H1 (cell line): ENCODE measurements around the gene USP12. TPM values are rescaled to one million over a fixed set of nuclear protein-coding genes. Genes with fewer than 3 reads are reported as not detected.

Source experiments
- CREB1 ChIP-seq: IDR thresholded peaks from 2 replicates; pipeline ENCODE4 v1.6.1; 2012; ENCODE audit warnings: inconsistent platforms
- polyA plus RNA-seq, 7 experiments: library from polyadenylated mRNA; depleted of rRNA in 3 of 7; stranded (reverse) in 5 of 7; unstranded in 2 of 7; fragments of >200 nt in 5 of 7; fragments of 200-250 nt in 2 of 7; gene quantifications; 1 replicate in 5 of 7; 2 replicates in 1 of 7; 4 replicates in 1 of 7; pipeline versions ENCODE4 v1.2.1 to v1.2.3, GENCODE V29; 2011 to 2013; ENCODE audit warnings: missing spikeins in 2 of 7, mixed read lengths in 2 of 7
- total RNA-seq: library from RNA; stranded (reverse); fragmentation: NEBNext Ultra II Directional; extraction: Animal tissue kit (Norgen Biotek cat#: 25700); gene quantifications from 2 replicates; pipeline ENCODE4 v1.2.1, GENCODE V29; 2021

The USP12 gene
- total and polyA plus RNA-seq, 2 of the 8 experiments (the other 6 are each of a cell fraction or from before 2014, with no cell fraction given) = 4.0 to 30.0 TPM

DNA sequence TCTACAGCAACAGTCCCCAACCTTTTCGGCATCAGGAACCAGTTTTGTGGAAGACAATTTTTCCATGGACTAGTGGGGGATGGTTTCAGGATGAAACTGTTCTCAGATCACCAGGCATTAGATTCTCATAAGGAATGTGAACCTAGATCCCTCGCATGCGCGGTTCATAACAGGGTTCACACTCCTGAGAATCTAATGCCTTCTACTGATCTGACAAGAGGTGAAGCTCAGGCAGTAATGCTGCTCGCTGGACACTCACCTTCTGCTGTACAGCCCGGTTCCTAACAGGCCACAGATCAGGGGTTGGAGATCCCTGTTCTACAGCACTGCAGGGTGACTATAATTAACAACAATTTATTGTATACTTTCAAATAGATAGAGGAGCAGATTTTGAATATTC lies 21.9 kb downstream of the USP12 start (continued):
- TF ChIP-seq CREB1 = no peak
